H7 (cell line): ENCODE measurements around the gene NKX2-3. TPM values are rescaled to one million over a fixed set of nuclear protein-coding genes. Genes with fewer than 3 reads are reported as not detected.

ENCODE experiments used
- DNase-seq: peaks from one replicate; pipeline ENCODE4 v3.0.0; 2012
- H3K27me3 ChIP-seq: 2 replicates; pipeline ENCODE4 v1.6.0; 2011; ENCODE audit warnings: mild to moderate bottlenecking, low read length; ENCODE audit not compliant: control insufficient read depth, insufficient read depth
- H3K36me3 ChIP-seq: replicated peaks from 2 replicates; pipeline ENCODE4 v1.5.1; 2011; ENCODE audit warnings: low read length; ENCODE audit not compliant: control insufficient read depth, insufficient read depth
- H3K4me3 ChIP-seq: 2 replicates; pipeline ENCODE4 v1.5.1; 2011; ENCODE audit warnings: low read depth, mild to moderate bottlenecking, control low read depth, low read length, moderate library complexity; ENCODE audit not compliant: insufficient read depth
- total RNA-seq: library from RNA; depleted of rRNA; stranded (reverse); fragments of >200 nt; shearing (Covaris generic); gene quantifications from 2 replicates; pipeline ENCODE4 v1.2.3, GENCODE V29; 2014

NKX2-3 gene
- total RNA-seq, 1 experiment from 2014 or later: not detected

DNA sequence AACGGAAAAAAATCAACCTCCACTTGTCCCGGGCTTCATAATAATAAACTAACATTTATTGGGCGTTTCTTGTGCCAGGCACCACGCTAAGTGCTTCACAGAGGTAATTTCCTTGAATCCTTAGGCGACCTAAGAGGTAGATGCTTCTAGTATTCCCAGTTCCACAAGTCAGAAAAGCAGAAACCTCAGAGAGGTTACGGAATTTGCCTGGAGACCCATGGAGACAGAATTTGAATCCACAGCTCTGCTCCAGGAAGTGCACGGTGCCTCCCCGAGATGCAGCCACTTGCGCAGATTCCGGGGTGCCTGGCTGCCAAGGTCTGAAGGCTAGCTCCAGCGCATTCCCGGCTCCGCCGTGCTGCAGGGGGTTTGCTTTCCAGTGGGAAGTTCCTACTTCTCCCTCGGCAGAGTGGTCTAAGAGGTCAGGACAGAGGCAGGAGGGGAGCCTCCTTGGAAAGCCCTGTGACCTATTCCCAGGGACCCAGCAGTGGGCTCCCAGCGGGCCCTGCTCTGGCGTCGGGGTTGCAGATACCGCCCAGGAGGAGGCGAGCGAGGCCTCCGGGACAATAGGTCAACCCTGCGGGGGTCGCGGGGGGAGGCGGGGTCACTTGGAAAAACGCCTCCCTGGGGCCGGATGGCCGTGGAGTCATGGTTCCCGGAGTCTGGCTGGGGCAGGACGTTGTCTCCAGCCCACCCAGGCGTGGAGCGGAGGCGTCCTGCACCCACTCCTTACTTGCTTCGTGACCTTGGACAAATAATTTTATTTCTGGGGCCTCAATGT lies 10.1 kb upstream of the NKX2-3 start:
- no peaks in the 10 kb centered on the region for H3K36me3 ChIP-seq
- H3K27me3 ChIP-seq: peaks cover 98% of the 10 kb centered on the region
- peak overlapping the region; percentile 38 for H3K4me3 ChIP-seq
- peak; percentile 89 for DNase-seq

- peak overlapping the region; percentile 38 for H3K4me3 ChIP-seq
- no peaks in the 10 kb centered on the region for H3K36me3 ChIP-seq
- H3K27me3 ChIP-seq: peaks cover 100% of the 10 kb centered on the region
- peak; percentile 84 for DNase-seq
Observed at GRCh38 chr10:99523251-99523773, 9.4 kb upstream of the NKX2-3 start.

DNA sequence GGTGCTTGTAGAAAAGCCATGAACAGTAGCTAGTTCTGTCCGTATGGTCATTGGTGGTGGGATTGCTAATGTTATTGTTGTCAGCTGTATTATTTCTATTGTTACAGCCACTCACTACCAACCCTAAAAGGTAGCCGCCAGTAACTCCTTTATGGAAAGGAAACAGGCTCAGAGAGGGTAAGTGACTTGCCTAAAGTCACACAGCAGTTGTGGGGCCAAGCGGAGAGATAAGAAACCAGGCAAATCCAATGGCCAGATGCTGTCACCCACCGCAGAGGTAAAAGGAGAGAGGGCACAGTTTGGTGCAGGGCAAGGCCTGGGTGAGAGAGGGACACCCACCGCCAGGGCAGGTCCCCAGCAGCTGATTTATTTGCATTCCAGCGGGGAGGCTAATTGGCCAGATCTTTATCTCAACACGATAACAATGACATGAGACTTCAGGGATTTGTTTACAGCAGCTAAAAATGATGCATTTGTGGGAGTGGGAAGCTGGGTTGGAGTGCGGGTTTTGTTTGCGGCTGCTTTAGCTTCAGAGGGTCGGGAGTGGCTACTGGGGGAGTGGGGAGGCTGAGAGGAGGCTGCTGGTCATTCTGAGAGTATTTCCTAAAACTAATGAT lies 8.6 kb upstream of the NKX2-3 start:
- Histone ChIP-seq H3K36me3 (no peaks in the 10 kb centered on the region), H3K27me3 (peaks cover 100% of the 10 kb centered on the region), H3K4me3 (no peak overlapping the region)
- DNase-seq: no peak

DNA sequence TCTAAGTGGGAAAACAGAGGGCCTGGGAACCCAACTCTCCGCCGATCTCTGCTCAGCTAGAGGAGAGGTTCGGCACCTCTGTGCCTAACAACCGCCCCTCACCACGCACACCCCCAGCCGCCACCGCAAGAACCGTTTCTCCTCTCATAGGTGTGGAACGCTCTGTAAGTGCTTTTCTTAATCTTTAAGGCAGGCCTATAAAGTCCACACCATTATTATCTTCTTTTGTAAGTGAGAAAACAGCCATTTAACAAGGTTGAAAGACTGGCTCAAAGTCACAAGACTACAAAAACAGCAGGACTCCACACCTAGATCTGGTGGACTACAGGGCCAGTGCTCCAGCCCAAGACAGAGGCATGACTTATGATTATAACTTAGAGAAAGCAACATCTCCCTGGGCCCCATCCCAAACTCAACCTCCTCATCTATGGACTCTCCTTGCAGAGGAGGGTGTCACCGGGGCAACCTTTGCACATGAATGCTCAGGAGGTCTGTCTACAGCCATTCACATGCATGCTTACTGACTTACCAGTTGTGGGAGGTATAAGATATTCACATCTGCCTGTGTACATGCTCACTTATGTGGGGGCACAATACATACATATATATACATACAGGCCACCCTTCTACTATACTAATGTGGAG lies 7.9 kb upstream of the NKX2-3 start:
- Histone ChIP-seq H3K27me3 (peaks cover 100% of the 10 kb centered on the region), H3K36me3 (no peaks in the 10 kb centered on the region), H3K4me3 (no peak overlapping the region)
- peak; percentile 51 for DNase-seq

DNA sequence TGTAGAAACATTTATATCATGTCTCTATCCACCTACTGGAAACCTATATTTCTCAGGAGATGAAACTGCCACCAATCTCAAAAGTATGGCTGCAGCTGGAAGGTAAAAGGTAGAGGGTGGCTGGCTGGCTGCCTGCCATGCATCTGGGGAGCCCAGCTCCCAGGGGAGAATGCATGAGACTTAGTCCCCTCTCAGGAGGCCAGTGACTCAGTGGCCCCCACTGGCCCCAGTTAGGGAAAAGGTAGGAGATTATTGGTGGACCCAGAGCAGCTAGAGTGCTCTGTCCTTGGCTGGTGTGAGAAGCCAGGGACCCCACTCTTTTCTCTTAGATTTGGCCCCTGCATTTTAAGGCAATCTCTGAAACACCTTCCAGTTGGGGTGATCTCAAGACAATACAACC lies 6.8 kb upstream of the NKX2-3 start:
- DNase-seq: no peak
- Histone ChIP-seq H3K4me3 (no peak overlapping the region), H3K27me3 (peaks cover 100% of the 10 kb centered on the region), H3K36me3 (no peaks in the 10 kb centered on the region)

GRCh38 chr10:99526861-99527504 lies 5.8 kb upstream of the NKX2-3 start:
- Histone ChIP-seq H3K27me3 (peaks cover 100% of the 10 kb centered on the region), H3K36me3 (no peaks in the 10 kb centered on the region), H3K4me3 (peak overlapping the region; percentile 17; the same call in 1 of the 2 replicates)
- DNase-seq: peak; percentile 71

DNA sequence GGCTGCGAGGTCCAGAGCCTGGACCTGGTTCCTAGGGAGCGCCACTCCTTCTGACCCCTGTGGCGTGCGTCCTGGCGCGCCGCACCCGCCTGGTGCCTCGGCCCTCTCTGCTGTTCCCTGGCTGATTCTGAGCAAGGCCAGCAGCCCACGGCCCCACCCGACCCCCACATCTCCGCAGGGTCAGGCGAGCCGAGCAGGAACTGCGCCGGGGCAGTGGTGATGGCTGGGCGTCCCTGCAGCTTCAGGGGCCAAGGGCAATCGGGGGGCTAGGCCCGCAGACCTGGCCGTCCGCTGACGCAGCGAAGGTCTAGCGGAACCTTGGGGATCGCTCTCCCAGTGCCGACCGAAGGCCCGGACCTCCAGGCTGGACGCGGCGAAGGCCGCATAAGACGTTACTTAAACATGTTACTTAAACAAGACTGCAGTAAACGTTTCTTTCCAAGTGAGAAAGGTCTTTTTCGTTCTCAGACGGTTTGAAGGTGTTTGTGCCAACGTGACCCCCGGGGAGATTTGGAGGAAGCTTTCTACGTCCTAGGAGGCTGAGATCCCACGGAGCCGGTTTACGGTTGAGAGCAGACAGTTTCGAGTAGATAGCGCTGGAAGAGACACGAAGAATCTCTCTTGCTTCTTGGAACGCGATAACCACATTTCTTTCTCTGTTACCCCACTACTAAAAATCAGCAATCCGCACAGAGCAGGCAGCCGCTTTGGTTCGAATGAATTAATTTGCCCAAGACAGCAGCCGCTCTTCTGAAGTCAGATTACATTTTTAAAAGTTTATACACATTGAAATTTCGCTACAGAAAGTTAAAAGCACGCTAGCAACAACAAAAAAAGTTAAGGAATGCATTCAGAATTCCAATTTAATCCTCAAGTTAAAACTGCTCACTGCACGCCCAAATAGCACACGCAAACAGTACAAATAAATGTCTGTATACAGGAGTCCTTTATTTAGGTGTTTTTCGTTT lies 4.9 kb upstream of the NKX2-3 start:
- peak; percentile 79 for DNase-seq
- Histone ChIP-seq H3K4me3 (peak overlapping the region; percentile 17), H3K36me3 (no peaks in the 10 kb centered on the region), H3K27me3 (peaks cover 100% of the 10 kb centered on the region)

DNA sequence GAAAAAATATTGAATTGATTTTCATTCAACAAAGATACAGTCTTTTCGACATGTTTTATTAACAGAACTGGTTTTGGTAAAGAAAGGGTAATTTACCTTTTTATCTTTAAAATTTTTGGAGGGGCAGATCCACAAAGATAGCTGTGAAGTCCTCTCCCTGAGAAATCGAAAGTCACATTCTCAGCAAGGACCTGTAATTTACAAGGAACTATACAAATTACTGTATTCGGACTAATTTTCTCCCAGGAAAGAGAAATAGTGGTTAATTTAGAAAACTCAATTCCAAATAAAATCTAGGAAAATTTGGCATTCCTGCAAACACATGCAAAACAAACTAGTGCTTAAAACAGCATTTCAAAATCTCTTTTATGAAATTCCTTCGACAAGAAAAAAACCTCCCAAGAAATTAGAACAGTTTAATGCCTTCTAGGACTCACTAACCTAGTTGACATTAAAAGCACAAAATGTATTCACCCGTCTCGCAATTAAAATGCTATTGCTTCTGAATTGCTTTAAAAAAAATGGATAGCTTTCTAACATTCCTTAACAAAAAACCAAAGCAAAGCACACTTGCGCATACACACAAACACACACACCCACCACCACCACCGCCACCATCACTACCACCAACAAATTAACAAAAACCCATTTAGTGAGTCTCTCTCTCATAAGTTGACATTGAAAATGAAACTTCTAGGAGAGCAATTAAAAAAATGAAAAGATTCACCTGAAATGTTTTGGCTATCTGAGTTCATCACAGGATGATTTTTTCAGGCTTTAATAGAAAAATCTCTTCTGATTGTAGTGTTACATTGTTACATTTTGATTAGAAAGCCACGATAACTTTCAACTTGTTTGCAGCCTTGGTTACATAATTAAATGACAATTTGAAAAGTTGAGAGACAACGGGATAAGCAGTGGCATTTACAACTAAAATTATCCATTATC lies 4.0 kb upstream of the NKX2-3 start:
- no peak for DNase-seq
- H3K4me3 ChIP-seq: no peak overlapping the region
- H3K27me3 ChIP-seq: peaks cover 100% of the 10 kb centered on the region
- H3K36me3 ChIP-seq: no peaks in the 10 kb centered on the region

GRCh38 chr10:99529591-99530107 lies 3.1 kb upstream of the NKX2-3 start:
- no peak overlapping the region for H3K4me3 ChIP-seq
- H3K27me3 ChIP-seq: peaks cover 100% of the 10 kb centered on the region
- no peak for DNase-seq
- H3K36me3 ChIP-seq: no peaks in the 10 kb centered on the region

- Histone ChIP-seq H3K4me3 (peak overlapping the region; percentile 15; the same call in 1 of the 2 replicates), H3K36me3 (no peaks in the 10 kb centered on the region), H3K27me3 (peaks cover 100% of the 10 kb centered on the region)
- peak; percentile 80 for DNase-seq
Observed at GRCh38 chr10:99530108-99531025, 2.4 kb upstream of the NKX2-3 start.

DNA sequence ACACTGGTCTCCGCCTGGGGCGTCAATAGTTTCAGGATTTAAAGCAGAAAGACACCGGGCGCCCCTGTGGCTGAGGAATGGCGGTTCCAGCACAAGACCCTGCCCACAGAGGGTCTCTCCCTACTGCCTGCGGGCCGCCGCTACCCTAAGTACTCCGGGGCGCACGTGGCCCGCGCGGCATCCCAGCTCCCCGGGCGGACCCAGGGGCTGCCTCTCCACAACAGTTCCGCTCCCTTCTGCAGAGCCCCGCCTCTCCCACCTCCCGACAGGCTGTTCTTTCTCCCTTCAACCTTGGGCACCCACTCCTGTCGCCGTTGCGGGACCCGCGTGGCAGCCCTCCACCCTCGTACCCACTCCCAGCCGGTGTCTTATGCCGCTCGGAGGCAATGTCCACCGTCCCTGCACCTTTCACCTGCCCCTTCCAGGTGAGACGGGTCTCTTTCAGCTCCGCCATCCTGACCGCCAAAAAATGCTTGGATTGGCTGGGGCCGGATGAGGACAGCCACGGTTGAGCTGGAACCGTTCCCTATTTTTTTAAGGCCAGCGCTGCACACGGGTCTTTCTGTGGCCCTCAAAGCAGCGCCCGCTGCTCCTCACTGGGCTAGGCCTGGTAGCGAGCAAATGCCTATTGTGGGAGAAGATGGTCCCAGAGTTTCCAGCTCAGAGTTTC lies 1.6 kb upstream of the NKX2-3 start:
- peaks cover 100% of the 10 kb centered on the region for H3K27me3 ChIP-seq
- H3K4me3 ChIP-seq: peak overlapping the region; percentile 15; the same call in 1 of the 2 replicates
- no peaks in the 10 kb centered on the region for H3K36me3 ChIP-seq
- peak; percentile 89 for DNase-seq
